Peyer's patch (tissue), 4 donors: ENCODE measurements around the gene PPARGC1A.

Source experiments
- CTCF ChIP-seq, 6 experiments: fragments of 450-650 bp in 4 of 6; fragments of 200-600 bp in 2 of 6; sonication (generic) in 1 of 6; IDR thresholded peaks; one replicate each; pipeline ENCODE4 v1.5.1; 2017 to 2019; ENCODE audit warnings: antibody characterized with exemption in 6 of 6, mild to moderate bottlenecking in 3 of 6, moderate library complexity in 1 of 6
- POLR2A ChIP-seq, 2 donors: fragments of 450-650 bp; IDR thresholded peaks; one replicate each; pipeline ENCODE4 v1.5.1; 2017; ENCODE audit warnings: antibody characterized with exemption in 2 of 2, mild to moderate bottlenecking in 2 of 2, moderate library complexity in 2 of 2

DNA sequence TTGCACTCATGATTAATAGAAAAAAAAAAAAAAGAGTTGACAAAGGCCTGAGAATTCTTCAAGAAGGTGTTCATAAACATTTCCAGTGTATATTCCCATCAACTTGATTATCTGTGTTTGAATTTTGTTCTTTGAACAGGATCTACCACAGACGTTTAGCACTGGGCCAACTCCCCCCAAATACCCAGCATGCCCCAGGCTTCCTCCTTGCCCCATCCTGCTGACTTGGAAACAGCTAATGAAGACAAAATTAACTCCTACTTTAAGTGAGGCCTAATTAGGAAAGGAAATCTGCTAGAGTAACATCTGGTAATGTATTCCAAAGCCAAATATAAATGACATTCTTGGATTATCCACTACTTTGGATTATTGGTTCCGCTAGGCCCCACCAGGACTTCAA lies 52.5 kb downstream of the PPARGC1A start:
- TF ChIP-seq CTCF (IDR thresholded peaks at IDR 0.05) (no peak), POLR2A (IDR thresholded peaks at IDR 0.05) (no peak)
